ENCODE results near the gene TGFB3. TPM values are rescaled to one million over a fixed set of nuclear protein-coding genes. Genes with fewer than 3 reads are reported as not detected.

The TGFB3 gene
- total and polyA plus RNA-seq, 2 donors (not counting 3 experiments of a cell fraction or from before 2014, with no cell fraction given), result 5.3 to 5.4 TPM

DNA sequence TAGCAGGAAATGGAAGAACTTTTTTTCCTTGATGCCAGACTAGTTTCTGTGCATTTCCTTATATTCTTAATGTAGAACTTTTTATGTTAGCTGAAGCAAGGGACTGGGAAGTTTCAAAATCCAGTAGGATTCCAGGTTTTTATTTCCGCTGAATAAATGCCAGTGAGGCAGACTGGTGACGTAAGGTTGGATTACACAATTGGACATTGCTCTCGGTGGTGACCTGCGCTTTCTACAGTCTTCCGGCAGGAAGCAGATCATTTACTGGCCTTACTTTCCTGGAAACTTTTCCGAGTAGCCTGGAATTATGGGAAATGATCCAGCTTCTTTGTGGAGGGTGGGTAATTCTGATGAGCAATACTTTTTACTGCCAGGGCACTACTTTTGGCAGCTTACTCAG, 7.3 kb upstream of the TGFB3 start:
- Histone ChIP-seq H4K20me1 (replicated peaks; ENCODE audit: control insufficient read depth, extremely low read depth, insufficient read depth, low read length) (no peaks in the 10 kb centered on the region), H3K27ac (ENCODE audit: insufficient read depth, low read depth, low read length) (peak overlapping the region; percentile 92), H3K4me1 (ENCODE audit: control insufficient read depth, extremely low read depth, insufficient read depth, low read length) (peaks cover 39% of the 10 kb centered on the region), H3K4me2 (ENCODE audit: insufficient read depth, low read length) (peak overlapping the region; percentile 73), H3K36me3 (ENCODE audit: control insufficient read depth in 2 of 2, extremely low read depth in 1 of 2, insufficient read depth in 2 of 2, low read length in 2 of 2) (no peaks in the 10 kb centered on the region), H3K9me1 (replicated peaks; ENCODE audit: control insufficient read depth, extremely low read depth, insufficient read depth, low read length) (no peaks in the 10 kb centered on the region), H3K9ac (replicated peaks; ENCODE audit: extremely low read depth, insufficient read depth, low read length) (peak overlapping the region; percentile 40), H3K9me3 (replicated peaks; ENCODE audit: control insufficient read depth, insufficient read depth, low read length) (no peaks in the 10 kb centered on the region), H3K4me3 (replicated peaks in 1 of 3; ENCODE audit: insufficient read depth in 1 of 3, low read depth in 1 of 3, low read length in 3 of 3) (no peak overlapping the region), H2AFZ (ENCODE audit: low read depth, low read length) (peak overlapping the region; percentile 9), H3K79me2 (ENCODE audit: control insufficient read depth, insufficient read depth, low read length) (no peaks in the 10 kb centered on the region), H3K27me3 (ENCODE audit: control insufficient read depth in 2 of 2, insufficient read depth in 2 of 2, low read length in 2 of 2) (no peaks in the 10 kb centered on the region)
- TF ChIP-seq JUN (IDR thresholded peaks at IDR 0.05; ENCODE audit: borderline replicate concordance, insufficient read depth, insufficient read length, low read depth) (peak; percentile 87), EZH2 (IDR thresholded peaks at IDR 0.05; ENCODE audit: borderline replicate concordance, low read depth, low read length, severe bottlenecking) (no peak), POLR2AphosphoS5 (IDR thresholded peaks at IDR 0.05; ENCODE audit: insufficient read depth, low read depth, low read length) (peak; percentile 50), MYC (IDR thresholded peaks at IDR 0.05; ENCODE audit: low read depth, low read length) (no peak), GATA2 (IDR thresholded peaks at IDR 0.05; ENCODE audit: insufficient read depth, insufficient read length, low read depth, low read length) (no peak), POLR2A (IDR thresholded peaks at IDR 0.05; ENCODE audit: low read depth, low read length) (no peak), FOS (IDR thresholded peaks at IDR 0.05; ENCODE audit: borderline replicate concordance, insufficient read depth, low read length) (peak; percentile 54)
- TF ChIP-seq, protein P1, sequence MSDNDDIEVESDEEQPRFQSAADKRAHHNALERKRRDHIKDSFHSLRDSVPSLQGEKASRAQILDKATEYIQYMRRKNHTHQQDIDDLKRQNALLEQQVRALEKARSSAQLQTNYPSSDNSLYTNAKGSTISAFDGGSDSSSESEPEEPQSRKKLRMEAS (IDR thresholded peaks at IDR 0.05; ENCODE audit: insufficient read depth, insufficient read length), result no peak
- ChIA-PET CTCF (interaction anchor here (1.1 to 2.8 kb wide), 8 partner anchors 9 to 280 kb away, joined by 3 to 14 read pairs (median 6); no protein-coding TSS in a partner anchor), POLR2A (interaction anchor here (0.6 kb wide), 1 partner anchor 207 kb away, joined by 3 read pairs; no protein-coding TSS in a partner anchor)
- DNase-seq (ENCODE audit: low read depth, low spot score), result peak; percentile 97
- intact Hi-C loops (cut with micrococcal nuclease), result loop anchor here (5.0 kb wide), 2 partner anchors 163 to 363 kb away; partner anchors contain the start of gene GPATCH2L
- dilution Hi-C loops (cut with MboI; ENCODE audit: extremely low pct_ligation_motif_present, low sequenced_read_pairs), result loop anchor here (25.0 kb wide), 1 partner anchor 277 kb away; no protein-coding TSS in a partner anchor
- BruUV-seq (replicated peaks), result no TSS peak
- FAIRE-seq, result peak; percentile 98
